Ovary (tissue), 9 donors: ENCODE data around the gene VPS26C. TPM values are rescaled to one million over a fixed set of nuclear protein-coding genes. Genes with fewer than 3 reads are reported as not detected.

Source experiments
- DNase-seq, 5 donors: peaks; one replicate each; pipeline ENCODE4 v3.0.0-alpha.2; 2019 to 2020
- H3K27ac ChIP-seq, 2 donors: fragments of 200-600 bp; one replicate each; pipeline versions ENCODE4 v1.5.1 to v1.8.0; 2019 to 2022
- H3K27me3 ChIP-seq: fragments of 200-600 bp; one replicate; pipeline ENCODE4 v1.8.0; 2022
- H3K36me3 ChIP-seq: fragments of 200-600 bp; sonication (generic); one replicate; pipeline ENCODE4 v1.5.1; 2019
- H3K4me1 ChIP-seq: one replicate; pipeline ENCODE4 v1.8.1; 2013; ENCODE audit warnings: mild to moderate bottlenecking, moderate library complexity; ENCODE audit not compliant: insufficient read depth
- H3K4me3 ChIP-seq: fragments of 200-600 bp; sonication (generic); one replicate; pipeline ENCODE4 v1.5.1; 2017
- H3K9me3 ChIP-seq, 2 donors: fragments of 200-600 bp in 1 of 2; sonication (generic) in 1 of 2; one replicate each; pipeline versions ENCODE4 v1.5.1 to v1.8.1; 2013 to 2019; ENCODE audit warnings: mild to moderate bottlenecking in 1 of 2, moderate library complexity in 1 of 2
- CTCF ChIP-seq, 3 donors: fragments of 450-650 bp in 2 of 3; fragments of 200-600 bp in 1 of 3; IDR thresholded peaks; one replicate each; pipeline versions ENCODE4 v1.5.1 to v1.8.0; 2016 to 2022; ENCODE audit warnings: antibody characterized with exemption in 3 of 3, mild to moderate bottlenecking in 1 of 3
- EP300 ChIP-seq: sonication (generic); formaldehyde crosslinking; IDR thresholded peaks from one replicate; pipeline ENCODE4 v1.6.1; 2017; ENCODE audit warnings: antibody characterized with exemption
- POLR2A ChIP-seq: fragments of 450-650 bp; IDR thresholded peaks from one replicate; pipeline ENCODE4 v1.6.1; 2017; ENCODE audit warnings: antibody characterized with exemption, mild to moderate bottlenecking, moderate library complexity
- WGBS, 3 donors: extraction: QIAGEN DNeasy Blood & Tissue Kit in 1 of 3; methylation state at CpG; one replicate each; pipeline versions ENCODE4 v1.1.5 to v1.1.7; 2013 to 2017; 5-methylcytosine and 5-hydroxymethylcytosine counted together
- intact Hi-C, 4 donors: fragments of 100-400 bp; cut with DNase I; formaldehyde crosslinking; loops; one replicate each; pipeline versions ENCODE4 v1.11.0 to v1.15.1; 2022 to 2023
- polyA plus RNA-seq, 2 donors: library from polyadenylated mRNA; stranded (reverse); fragments of 200-250 nt in 1 of 2; fragments of 350-450 nt in 1 of 2; fragmentation: Illumina TruSeq in 1 of 2; extraction: RNeasy Lipid Tissue Mini Kit (QIAGEN cat#74804) in 1 of 2; gene quantifications; one replicate each; pipeline ENCODE4 v1.2.3, GENCODE V29; 2013 to 2014
- total RNA-seq, 7 donors: library from RNA; depleted of rRNA in 2 of 7; stranded (reverse); fragments of >200 nt in 2 of 7; fragmentation: NEBNext Ultra II Directional in 3 of 7; extraction: Animal tissue kit (Norgen Biotek cat#: 25700) in 3 of 7; gene quantifications; one replicate each; pipeline versions ENCODE4 v1.1.0 to v1.2.4, GENCODE V29; 2016 to 2023
- donor health status: DM: no; HTN: no; CAD: no; lungs with moderate emphysema.
- donor health status: DM: no; HTN: no; CAD: no.
- donor health status: Bipolar disorder and iron deficiency.
- donor health status: DM: yes; HTN: yes; CAD: no.
- donor health status: DM: no; HTN: no; CAD: no.
- donor health status: DM: yes; HTN: yes; CAD: no.

The VPS26C gene
- total and polyA plus RNA-seq, 9 donors: 16.3 to 47.7 (median 33.9) TPM

- no peak for DNase-seq
- TF ChIP-seq POLR2A (no peak), EP300 (no peak), CTCF (IDR thresholded peaks at IDR 0.05) (no peak)
- Histone ChIP-seq H3K27ac (no peak overlapping the region), H3K4me1 (no peaks in the 10 kb centered on the region), H3K9me3 (no peaks in the 10 kb centered on the region), H3K27me3 (no peaks in the 10 kb centered on the region), H3K36me3 (no peaks in the 10 kb centered on the region), H3K4me3 (no peak overlapping the region)
- WGBS, 3 donors: 77 to 86% (median 84%) methylated on average over 7 of the region's 7 CpGs
- intact Hi-C loops: no loop called here
Measured at GRCh38 chr21:37204580-37204979, 62.6 kb downstream of the VPS26C start.

GRCh38 chr21:37202221-37203110, 64.7 kb downstream of the VPS26C start:
- H3K36me3 ChIP-seq: no peaks in the 10 kb centered on the region
- intact Hi-C loops: no loop called here

GRCh38 chr21:37200641-37201480, 66.3 kb downstream of the VPS26C start:
- no peaks in the 10 kb centered on the region for H3K9me3 ChIP-seq
- no peak for DNase-seq
- H3K27ac ChIP-seq: no peak overlapping the region
- TF ChIP-seq POLR2A (no peak), CTCF (IDR thresholded peaks at IDR 0.05) (no peak), EP300 (no peak)
- H3K4me3 ChIP-seq: no peak overlapping the region
- intact Hi-C loops: no loop called here
- H3K4me1 ChIP-seq: no peaks in the 10 kb centered on the region
- WGBS, 3 donors: 90 to 95% (median 92%) methylated on average over 15 to 16 of the region's 16 CpGs
- H3K36me3 ChIP-seq: no peaks in the 10 kb centered on the region
- H3K27me3 ChIP-seq: no peaks in the 10 kb centered on the region

More at GRCh38 chr21:37202221-37203110, 64.7 kb downstream of the VPS26C start:
- Histone ChIP-seq H3K27ac (no peak overlapping the region), H3K27me3 (no peaks in the 10 kb centered on the region), H3K4me3 (no peak overlapping the region), H3K9me3 (no peaks in the 10 kb centered on the region), H3K4me1 (no peaks in the 10 kb centered on the region)
- DNase-seq: no peak
- WGBS, 3 donors: 88 to 90% (median 90%) methylated on average over 14 of the region's 14 CpGs
- TF ChIP-seq EP300 (no peak), CTCF (IDR thresholded peaks at IDR 0.05) (no peak), POLR2A (no peak)

GRCh38 chr21:37199057-37199924, 67.8 kb downstream of the VPS26C start:
- H3K27ac ChIP-seq: no peak overlapping the region
- no peaks in the 10 kb centered on the region for H3K36me3 ChIP-seq
- no peaks in the 10 kb centered on the region for H3K27me3 ChIP-seq
- TF ChIP-seq CTCF (IDR thresholded peaks at IDR 0.05) (no peak), EP300 (no peak), POLR2A (no peak)
- H3K4me3 ChIP-seq: no peak overlapping the region
- no peaks in the 10 kb centered on the region for H3K4me1 ChIP-seq
- no peaks in the 10 kb centered on the region for H3K9me3 ChIP-seq
- intact Hi-C loops: no loop called here
- 84 to 88% (median 87%) methylated on average over 11 of the region's 11 CpGs for WGBS, 3 donors
- no peak for DNase-seq
